ENCODE results near the gene GNG3. TPM values are rescaled to one million over a fixed set of nuclear protein-coding genes. Genes with fewer than 3 reads are reported as not detected.

Gene GNG3
- total and polyA plus RNA-seq, 2 of the 8 experiments (the other 6 are each of a cell fraction or from before 2014, with no cell fraction given) = 4.9 to 12.1 TPM

DNA sequence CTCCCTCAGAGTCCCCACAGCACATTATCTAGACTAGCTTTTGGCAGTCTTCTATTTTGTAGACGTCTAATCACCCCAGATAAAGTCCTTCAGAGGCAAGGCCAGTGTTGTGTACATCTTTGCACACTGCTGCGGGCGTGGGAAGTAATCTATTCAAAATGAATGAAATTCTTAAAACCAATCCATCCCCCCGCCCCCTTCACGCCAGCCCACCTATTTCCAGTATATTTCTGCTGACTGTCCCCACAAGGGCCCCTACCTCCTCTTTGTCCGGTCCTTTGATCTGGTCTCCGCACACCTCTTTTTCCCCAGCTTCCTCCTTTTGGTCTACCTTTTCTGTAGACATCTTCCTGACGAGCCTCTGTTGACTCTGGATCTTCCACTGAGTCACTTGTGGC is 627 bp upstream of the GNG3 start:
- Histone ChIP-seq H4K91ac (replicated peaks; ENCODE audit: insufficient read length, low read length) (peak overlapping the region; percentile 67), H3K27me3 (replicated peaks in 1 of 4; ENCODE audit: control insufficient read depth in 3 of 4, extremely low read depth in 1 of 4, insufficient read depth in 3 of 4, low read length in 3 of 4) (no peaks in the 10 kb centered on the region), H2BK120ac (replicated peaks; ENCODE audit: low read depth, low read length) (peak overlapping the region; percentile 72), H4K8ac (ENCODE audit: extremely low read depth, insufficient read depth, low read length) (no peak overlapping the region), H3K4me3 (ENCODE audit: extremely low read depth in 1 of 4, insufficient read depth in 2 of 4, low read depth in 3 of 4, low read length in 4 of 4) (peak overlapping the region; percentile 49 to 83 (median 82)), H2BK20ac (ENCODE audit: low read length) (0 out of 2 replicates have a peak overlapping the region, but pooled peaks have one; percentile 66), H2AK5ac (ENCODE audit: low read depth, low read length) (no peak overlapping the region; the same call in 1 of the 2 replicates), H2AFZ (ENCODE audit: low read length) (no peak overlapping the region), H2BK12ac (ENCODE audit: low read depth, low read length) (peak overlapping the region; percentile 86; the same call in 1 of the 2 replicates), H3K4ac (replicated peaks; ENCODE audit: insufficient read length, low read depth, low read length) (peak overlapping the region; percentile 75), H3K23ac (ENCODE audit: insufficient read length) (no peak overlapping the region), H4K20me1 (replicated peaks in 1 of 2; ENCODE audit: control insufficient read depth in 1 of 2, insufficient read depth in 2 of 2, low read length in 2 of 2) (no peaks in the 10 kb centered on the region), H3K27ac (ENCODE audit: low read depth, low read length) (peak overlapping the region; percentile 25), H2BK15ac (ENCODE audit: low read length) (peak overlapping the region; percentile 33; the same call in 1 of the 2 replicates), H3K4me1 (replicated peaks in 1 of 4; ENCODE audit: control insufficient read depth in 3 of 4, insufficient read depth in 4 of 4, low read length in 3 of 4) (peaks cover 7 to 34% (median 20%) of the 10 kb centered on the region in 4 experiments), H3K14ac (ENCODE audit: insufficient read length) (no peak overlapping the region), H3K18ac (ENCODE audit: extremely low read depth, low read length) (peak overlapping the region; percentile 78), H2BK5ac (ENCODE audit: low read depth, low read length) (peak overlapping the region; percentile 86), H3K9ac (replicated peaks in 1 of 4; ENCODE audit: extremely low read depth in 1 of 4, low read depth in 3 of 4, low read length in 3 of 4) (peak overlapping the region in 3 of 4 experiments; percentile 52 to 76 (median 63); a peak in 6 of 7 replicates), H3K23me2 (ENCODE audit: low read depth, low read length) (peaks cover 22% of the 10 kb centered on the region), H3K9me3 (ENCODE audit: insufficient read depth in 2 of 2, low read depth in 1 of 2, low read length in 1 of 2) (no peaks in the 10 kb centered on the region), H3K4me2 (ENCODE audit: insufficient read depth in 1 of 2, low read depth in 2 of 2, low read length in 2 of 2) (peak overlapping the region; percentile 99), H3K79me1 (ENCODE audit: low read depth, low read length) (no peaks in the 10 kb centered on the region; the same call in 1 of the 2 replicates), H4K5ac (ENCODE audit: insufficient read length, low read depth, low read length) (peak overlapping the region; percentile 38), H3K56ac (replicated peaks; ENCODE audit: insufficient read length, low read depth, low read length) (no peak overlapping the region), H3K36me3 (ENCODE audit: control insufficient read depth in 2 of 4, insufficient read depth in 4 of 4, low read length in 3 of 4) (peaks cover 4 to 15% (median 7%) of the 10 kb centered on the region in 4 experiments; a peak in 6 of 8 replicates), H3K79me2 (ENCODE audit: control insufficient read depth in 1 of 2, insufficient read depth in 2 of 2, low read length in 2 of 2) (peaks cover 0 to 7% of the 10 kb centered on the region in 2 experiments; a peak in 1 of 4 replicates)
- WGBS, 2 experiments (ENCODE audit: extremely low coverage in 1 of 2, insufficient coverage in 1 of 2, insufficient read length in 1 of 2, insufficient replicate concordance in 2 of 2, low coverage in 1 of 2, low lambda C conversion rate in 2 of 2, missing lambda C conversion rate in 1 of 2) = 3% methylated on average over 8 of the region's 8 CpGs; no CpG with 5 or more reads in 1 of the 2 experiments
- FAIRE-seq (no peak), DNase-seq (ENCODE audit: low read depth in 1 of 2, low spot score in 2 of 2) (no peak)
- ChIA-PET CTCF (ENCODE audit: partially characterized antibody) (interaction anchor here (1.2 to 3.8 kb wide), 5 partner anchors 18 to 64 kb away, joined by 3 to 21 read pairs (median 9); partner anchors contain the start of genes C11orf98, CSKMT, LRRN4CL and TAF6L), POLR2A (ENCODE audit: partially characterized antibody) (interaction anchor here (0.7 to 61.4 kb wide), 28 partner anchors 8 to 150 kb away, joined by 3 to 2041 read pairs (median 8); partner anchors contain the start of genes C11orf98, CSKMT, EEF1G and EML3)
- no peak for TF ChIP-seq POU5F1 (IDR thresholded peaks at IDR 0.05; ENCODE audit: low read depth, low read length)
- TF ChIP-seq KDM4A (IDR thresholded peaks at IDR 0.05; ENCODE audit: low read depth, low read length, severe bottlenecking) = peak; percentile 2
